GM18858 (cell line): Measurements from ENCODE around the gene HOXA3.

Experiments used
- ATAC-seq: cut with Tn5 transposase; IDR thresholded peaks from one replicate; pipeline ENCODE4 v1.9.1; 2021; ENCODE audit not compliant: unreplicated experiment

HOXA3 gene

GRCh38 chr7:27168265-27168947, 16.0 kb upstream of the HOXA3 start:
- no peak for ATAC-seq

DNA sequence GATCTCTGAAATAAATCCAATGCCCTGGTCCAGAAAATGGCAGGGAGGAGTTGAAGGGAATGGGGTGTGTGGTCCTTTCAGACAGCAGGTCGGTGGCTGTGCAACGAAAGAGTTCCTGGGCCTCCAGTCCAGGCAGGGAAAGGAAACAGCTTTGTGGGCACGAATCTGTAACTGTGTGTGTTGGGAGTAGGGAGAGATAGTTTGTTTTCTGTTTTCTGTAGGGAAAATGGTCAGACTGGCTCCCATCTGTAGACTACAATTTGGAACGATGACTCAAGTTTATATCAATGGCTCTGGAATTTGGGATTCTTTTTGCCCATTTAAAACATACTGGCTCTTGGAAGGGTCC, 15.5 kb upstream of the HOXA3 start:
- no peak for ATAC-seq

DNA sequence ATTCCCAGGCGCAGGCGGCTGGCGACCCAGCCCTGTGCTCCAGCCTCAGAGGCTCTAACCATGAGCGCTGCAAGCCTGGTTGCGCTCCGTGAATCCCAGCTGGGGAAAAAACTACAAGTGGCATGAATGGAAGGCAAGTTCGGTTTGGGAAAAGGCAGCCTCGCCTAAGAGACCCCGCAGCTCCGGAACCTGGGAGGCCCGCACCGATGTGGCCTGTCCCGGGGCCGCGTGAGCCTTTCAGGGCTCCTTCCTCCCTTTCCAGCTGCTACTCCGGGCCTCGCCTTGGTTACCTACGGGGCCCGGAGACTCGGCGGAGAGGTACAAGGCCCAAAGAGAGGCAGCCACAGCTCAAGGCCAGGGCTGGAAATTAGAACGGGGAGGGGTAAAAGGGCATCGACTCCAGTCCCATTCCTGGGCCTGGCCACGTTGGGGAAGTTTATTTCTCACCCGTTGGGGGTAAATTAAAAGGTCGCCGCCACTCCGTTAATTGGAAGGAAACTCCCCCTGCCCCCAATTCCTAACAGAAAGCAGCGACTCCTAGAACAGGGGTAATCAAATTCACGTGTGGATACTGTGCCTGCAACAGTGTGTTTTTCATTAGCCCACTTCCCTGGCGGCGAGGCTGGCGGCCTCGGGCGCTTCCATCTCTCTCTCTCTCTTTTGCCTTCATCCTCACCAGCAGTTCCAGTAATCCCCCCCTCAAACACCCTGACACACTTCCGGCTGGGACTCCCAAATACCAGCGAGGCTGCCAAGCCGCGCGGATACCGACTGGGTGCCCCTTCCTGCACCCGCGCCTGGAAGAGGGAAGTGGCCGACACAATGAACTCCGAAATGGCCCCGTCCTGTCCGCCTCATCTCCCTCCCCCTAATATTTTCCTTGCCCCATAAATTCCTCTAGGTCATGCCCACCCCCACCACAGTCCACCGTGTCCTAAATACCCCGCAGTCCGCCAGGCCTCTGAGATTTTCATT, 14.4 kb upstream of the HOXA3 start:
- no peak for ATAC-seq

GRCh38 chr7:27165996-27166530, 13.7 kb upstream of the HOXA3 start:
- no peak for ATAC-seq

GRCh38 chr7:27165089-27165995, 13.0 kb upstream of the HOXA3 start, which contains the start of gene HOXA9:
Gene HOXA9, minus strand, starts transcription at chr7:27165537. Its CDS starts 80 bp downstream, at chr7:27165457.
- no peak for ATAC-seq

GRCh38 chr7:27164367-27165088, 12.1 kb upstream of the HOXA3 start:
- ATAC-seq = no peak

DNA sequence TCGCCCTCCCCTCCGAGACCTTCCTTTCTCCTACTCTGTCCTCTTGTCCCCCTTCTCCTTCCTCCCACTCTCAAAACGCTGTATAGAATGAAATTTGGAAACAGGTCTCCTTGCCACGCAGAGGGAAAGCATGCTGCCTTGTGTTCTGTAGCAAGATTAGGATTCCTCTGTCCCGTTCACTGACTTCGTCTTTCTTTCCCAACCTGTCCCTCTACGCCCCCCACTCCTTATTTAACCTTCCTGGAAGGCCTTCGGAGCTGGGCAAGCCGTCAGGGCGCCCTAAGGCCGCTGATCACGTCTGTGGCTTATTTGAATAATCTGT, 11.6 kb upstream of the HOXA3 start:
- ATAC-seq = no peak

GRCh38 chr7:27163288-27164044, 11.1 kb upstream of the HOXA3 start:
- ATAC-seq = no peak

- no peak for ATAC-seq
Measured at GRCh38 chr7:27162561-27163287, 10.3 kb upstream of the HOXA3 start.

DNA sequence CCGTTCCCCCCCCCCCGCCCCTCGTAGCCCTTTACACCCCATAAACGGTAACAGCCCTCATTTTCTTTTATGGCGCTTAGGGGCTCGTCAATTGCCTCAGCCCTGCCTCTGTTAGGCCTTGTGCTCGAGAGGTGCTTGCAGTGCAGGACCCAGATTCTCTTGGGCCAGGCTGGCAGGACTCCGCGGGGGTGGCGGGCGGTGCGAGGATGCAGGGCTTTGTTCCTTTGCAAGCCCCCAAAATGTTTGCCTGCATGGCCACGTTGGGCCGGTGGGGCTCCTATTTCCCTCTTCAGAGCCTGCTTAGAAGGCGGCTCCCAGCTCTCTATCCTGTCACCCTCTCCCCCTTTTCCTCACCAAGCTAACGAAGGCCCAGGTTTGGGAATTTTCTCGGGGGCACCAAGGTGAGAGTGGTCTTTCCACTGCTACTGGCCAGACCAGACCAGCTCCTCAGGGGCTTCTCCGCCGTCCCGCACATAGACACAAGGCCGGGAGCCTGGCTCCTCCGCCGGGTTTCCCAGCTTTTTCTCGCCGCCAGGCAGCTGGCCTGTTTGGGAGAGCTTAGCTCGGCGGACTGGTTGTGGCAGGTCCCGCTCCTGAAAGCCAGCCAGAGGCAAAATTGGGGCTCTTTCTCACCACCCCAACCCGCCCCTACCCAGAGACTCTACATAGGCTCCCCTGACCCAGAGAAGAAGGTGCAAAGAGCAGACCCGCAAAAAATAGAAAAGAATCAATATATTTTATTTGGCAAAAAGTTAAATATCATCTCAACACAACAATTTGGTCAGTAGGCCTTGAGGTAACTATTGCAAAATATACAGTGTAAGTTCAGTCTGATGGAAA, 9.6 kb upstream of the HOXA3 start:
- ATAC-seq = no peak

GRCh38 chr7:27161214-27161720, 8.9 kb upstream of the HOXA3 start:
- ATAC-seq = no peak

DNA sequence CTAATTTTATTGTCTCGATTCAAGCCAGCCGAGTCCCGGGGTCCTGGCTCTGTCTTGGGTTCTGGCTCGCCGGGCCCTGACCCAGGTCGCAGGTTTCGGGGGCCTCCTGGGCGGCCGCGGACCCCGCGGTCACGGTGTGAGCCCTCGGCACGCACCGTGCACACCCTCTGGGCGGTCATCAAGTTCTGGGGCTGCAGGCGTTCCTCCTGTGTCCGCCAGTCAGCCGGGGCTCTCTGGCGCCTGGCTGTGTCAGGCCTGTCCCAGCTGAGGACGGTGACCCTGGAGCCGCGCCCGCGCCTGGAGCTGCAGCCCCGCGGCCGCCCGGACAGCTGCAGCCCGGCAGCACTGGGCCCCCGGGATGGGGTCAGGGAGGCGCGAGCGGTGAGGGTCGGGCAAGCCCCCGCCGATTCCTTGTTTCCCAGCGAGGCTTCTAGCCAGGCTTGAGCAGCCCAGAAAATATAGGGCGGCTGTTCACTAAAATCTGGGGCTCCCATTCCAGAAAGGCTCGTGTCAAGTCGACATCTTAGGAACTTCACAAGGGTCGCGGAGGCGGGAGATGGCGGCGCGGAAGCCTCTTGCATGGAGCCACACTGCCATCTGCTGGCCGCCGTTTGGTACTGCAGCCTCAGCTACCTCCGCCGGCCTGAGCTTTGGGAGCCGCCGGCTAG, 8.3 kb upstream of the HOXA3 start:
- ATAC-seq = no peak

DNA sequence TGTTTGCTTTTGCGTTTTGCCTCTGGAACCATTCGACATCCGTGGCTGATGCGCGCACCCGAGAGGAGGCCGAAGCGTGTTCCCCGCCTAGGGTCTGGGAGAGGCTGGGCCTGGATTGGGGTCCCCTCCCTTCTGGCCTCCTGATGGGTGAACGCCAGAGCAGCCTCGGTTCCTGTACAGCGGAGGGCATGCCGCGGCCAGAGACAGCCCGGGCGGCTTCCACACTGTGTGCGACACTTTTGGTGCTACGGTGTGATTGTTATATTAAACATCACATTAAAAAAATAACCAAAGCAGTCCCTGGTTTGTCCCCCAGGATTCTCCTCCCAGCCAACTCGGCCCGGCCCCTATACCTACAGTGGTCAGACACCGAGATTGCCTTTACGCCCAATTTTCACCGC, 7.8 kb upstream of the HOXA3 start:
- no peak for ATAC-seq

DNA sequence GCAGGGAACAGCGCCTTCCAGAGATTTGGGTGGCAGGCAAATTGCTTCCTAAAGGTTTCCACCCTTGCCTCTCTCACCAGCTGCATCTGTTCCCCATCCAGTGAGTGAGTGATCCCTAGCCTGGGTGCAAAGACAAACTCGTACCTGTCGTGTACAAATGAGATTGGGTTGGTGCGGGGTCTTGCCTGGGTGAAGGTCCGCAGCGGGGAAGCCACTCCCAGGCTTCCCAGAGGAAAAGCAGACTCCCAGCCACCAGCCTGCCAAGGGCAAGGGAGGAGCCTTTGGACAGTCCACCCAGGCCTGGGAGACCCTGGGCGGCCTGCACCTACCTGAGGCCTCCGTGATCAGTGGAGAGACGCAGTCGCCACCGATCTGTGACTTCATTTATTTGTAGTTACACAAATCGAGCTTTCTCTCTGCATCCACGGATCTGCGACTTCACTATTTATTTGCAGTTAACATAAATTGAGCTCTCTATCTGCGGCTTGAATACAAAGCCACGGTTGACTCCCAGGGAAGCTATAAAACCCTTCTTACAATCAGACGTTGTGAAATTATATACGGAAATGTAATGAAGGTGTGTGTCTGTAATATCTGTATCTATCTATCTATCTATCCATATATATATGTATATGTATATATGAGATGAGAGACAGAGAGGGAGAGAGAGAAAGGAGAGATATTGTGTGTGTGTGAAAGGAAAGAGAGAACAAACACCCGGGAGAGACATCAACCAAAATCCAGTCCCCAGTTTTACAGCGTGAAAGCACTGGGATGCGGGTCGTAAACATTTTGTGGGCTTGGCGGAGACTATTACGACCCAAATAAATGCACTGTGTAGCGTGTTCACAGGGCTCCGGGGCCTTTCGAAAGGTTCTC, 7.1 kb upstream of the HOXA3 start:
- ATAC-seq = no peak

GRCh38 chr7:27158436-27159265, 6.3 kb upstream of the HOXA3 start:
- no peak for ATAC-seq
